ENCODE results near the gene MYRF.

DNA sequence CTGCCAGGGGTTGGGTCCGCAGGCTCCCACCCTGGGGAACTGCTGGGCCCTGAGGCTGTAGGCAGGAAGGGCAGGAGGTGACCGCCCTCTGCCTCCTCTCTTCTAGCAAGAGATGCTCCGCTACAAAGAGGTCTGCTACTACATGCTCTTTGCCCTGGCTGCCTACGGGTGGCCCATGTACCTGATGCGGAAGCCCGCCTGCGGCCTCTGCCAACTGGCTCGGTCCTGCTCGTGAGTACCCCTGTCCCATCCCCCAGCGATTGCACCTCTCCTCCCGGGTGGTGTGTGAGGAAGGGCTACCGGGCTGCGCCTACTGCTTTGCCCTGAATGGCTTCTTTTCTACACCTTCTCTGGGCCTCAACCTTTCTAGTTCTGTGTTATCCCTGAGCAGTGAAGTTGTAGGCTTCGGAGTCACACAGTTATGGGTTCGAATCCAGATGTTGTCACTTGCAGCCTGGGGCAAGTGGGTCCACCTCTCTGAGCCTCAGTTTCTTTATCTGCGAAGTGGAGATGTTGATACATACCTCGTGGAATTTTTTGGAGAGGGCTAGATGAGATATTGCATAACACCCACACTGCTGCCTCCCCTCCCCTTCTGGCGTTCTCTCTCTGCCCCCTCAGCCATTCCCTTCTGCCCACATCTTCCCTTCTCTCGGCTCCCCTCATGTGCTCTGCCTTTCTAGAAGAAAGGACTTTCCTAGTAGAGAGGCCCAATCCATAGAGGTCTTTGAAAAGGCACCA lies 21.1 kb upstream of the MYRF start:
- TF ChIP-seq EZH2 (IDR thresholded peaks at IDR 0.05), result no peak
- TF ChIP-seq, protein P1, sequence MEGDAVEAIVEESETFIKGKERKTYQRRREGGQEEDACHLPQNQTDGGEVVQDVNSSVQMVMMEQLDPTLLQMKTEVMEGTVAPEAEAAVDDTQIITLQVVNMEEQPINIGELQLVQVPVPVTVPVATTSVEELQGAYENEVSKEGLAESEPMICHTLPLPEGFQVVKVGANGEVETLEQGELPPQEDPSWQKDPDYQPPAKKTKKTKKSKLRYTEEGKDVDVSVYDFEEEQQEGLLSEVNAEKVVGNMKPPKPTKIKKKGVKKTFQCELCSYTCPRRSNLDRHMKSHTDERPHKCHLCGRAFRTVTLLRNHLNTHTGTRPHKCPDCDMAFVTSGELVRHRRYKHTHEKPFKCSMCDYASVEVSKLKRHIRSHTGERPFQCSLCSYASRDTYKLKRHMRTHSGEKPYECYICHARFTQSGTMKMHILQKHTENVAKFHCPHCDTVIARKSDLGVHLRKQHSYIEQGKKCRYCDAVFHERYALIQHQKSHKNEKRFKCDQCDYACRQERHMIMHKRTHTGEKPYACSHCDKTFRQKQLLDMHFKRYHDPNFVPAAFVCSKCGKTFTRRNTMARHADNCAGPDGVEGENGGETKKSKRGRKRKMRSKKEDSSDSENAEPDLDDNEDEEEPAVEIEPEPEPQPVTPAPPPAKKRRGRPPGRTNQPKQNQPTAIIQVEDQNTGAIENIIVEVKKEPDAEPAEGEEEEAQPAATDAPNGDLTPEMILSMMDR (IDR thresholded peaks at IDR 0.05), result no peak
- no peak for TF ChIP-seq EZH2phosphoT487 (IDR thresholded peaks at IDR 0.05)

All from neural progenitor cell (in vitro differentiated cells).